K562 (cell line): ENCODE results near the gene TCOF1. TPM values are rescaled to one million over a fixed set of nuclear protein-coding genes. Genes with fewer than 3 reads are reported as not detected.

Experiments
- CBFB ChIP-seq: sonication (generic); formaldehyde crosslinking; IDR thresholded peaks from 2 replicates; pipeline ENCODE4 v1.4.0; 2020; ENCODE audit warnings: mild to moderate bottlenecking, missing genetic modification reagents
- CREB3L1 ChIP-seq: fragments of 450-650 bp; IDR thresholded peaks from 2 replicates; pipeline ENCODE4 v1.6.1; 2014; ENCODE audit warnings: low read depth, mild to moderate bottlenecking, moderate library complexity, borderline replicate concordance
- GABPA ChIP-seq: fragments of 200-800 bp; sonication (Bioruptor generic); conservative IDR thresholded peaks from 2 replicates; pipeline ENCODE4 v1.6.1; 2016; ENCODE audit warnings: low read depth, missing genetic modification characterization, missing compliant biosample characterization
- LEF1 ChIP-seq: fragments of 450-650 bp; IDR thresholded peaks from 2 replicates; pipeline ENCODE4 v1.6.1; 2016; ENCODE audit warnings: mild to moderate bottlenecking
- NFRKB ChIP-seq: fragments of 450-650 bp; IDR thresholded peaks from 2 replicates; pipeline ENCODE4 v1.6.1; 2016; ENCODE audit warnings: low read depth
- SRSF3 ChIP-seq: fragments of 200-400 bp; formaldehyde crosslinking; IDR thresholded peaks from 2 replicates; pipeline ENCODE4 v1.6.1; 2016; ENCODE audit warnings: mild to moderate bottlenecking, low read length, moderate library complexity; ENCODE audit not compliant: insufficient read depth
- THAP12 ChIP-seq: fragments of 250-450 bp; sonication (Bioruptor Pico); IDR thresholded peaks from 2 replicates; pipeline ENCODE4 v1.9.0; 2021; ENCODE audit warnings: mild to moderate bottlenecking, inconsistent platforms
- U2AF1 ChIP-seq: fragments of 200-400 bp; formaldehyde crosslinking; optimal IDR thresholded peaks from 2 replicates; pipeline ENCODE3; 2017; ENCODE audit warnings: mild to moderate bottlenecking, low read depth, low read length, moderate library complexity
- ZBTB11 ChIP-seq, 3 experiments: fragments of 200-800 bp in 1 of 3; fragments of 250-450 bp in 1 of 3; fragments of 450-650 bp in 1 of 3; sonication (Bioruptor Pico) in 1 of 3; sonication (Bioruptor generic) in 1 of 3; formaldehyde crosslinking in 1 of 3; IDR thresholded peaks; 2 replicates each; pipeline versions ENCODE4 v1.6.1 to v1.8.0; 2016 to 2022; ENCODE audit warnings: mild to moderate bottlenecking in 2 of 3, missing genetic modification characterization in 2 of 3, missing compliant biosample characterization in 1 of 3, moderate library complexity in 1 of 3
- ZNF12 ChIP-seq: sonication (generic); formaldehyde crosslinking; IDR thresholded peaks from 2 replicates; pipeline ENCODE4 v1.4.0; 2020; ENCODE audit warnings: mild to moderate bottlenecking, missing genetic modification reagents
- polyA plus RNA-seq, 8 experiments: library from polyadenylated mRNA; depleted of rRNA in 4 of 8; stranded (reverse) in 5 of 8; unstranded in 3 of 8; fragments of >200 nt; fragmentation: Nextera tagmentation in 2 of 8; fragmentation: Illumina TruSeq in 1 of 8; extraction: Ambion mirVana in 2 of 8; extraction: Trizol in 1 of 8; gene quantifications; 2 replicates each; pipeline versions ENCODE4 v1.2.1 to v1.2.3, GENCODE V29; 2011 to 2014; ENCODE audit warnings: inconsistent platforms in 1 of 8, missing spikeins in 1 of 8
- total RNA-seq, 7 experiments: library from RNA; depleted of rRNA in 6 of 7; stranded (reverse); fragments of >200 nt in 6 of 7; fragmentation: Illumina TruSeq in 2 of 7; extraction: Trizol in 2 of 7; gene quantifications; 2 replicates each; pipeline versions ENCODE4 v1.2.1 to v1.2.3, GENCODE V29; 2011 to 2021; ENCODE audit warnings: low replicate concordance in 1 of 7

The TCOF1 gene
- total and polyA plus RNA-seq, 9 of the 15 experiments (the other 6 are each of a cell fraction or from before 2014, with no cell fraction given), result 9.8 to 134 (median 61.7) TPM

- TF ChIP-seq CREB3L1, result peak; percentile 57; the same call in 1 of the 2 replicates
- 0 out of 2 replicates have a peak, but pooled peaks have one; percentile 50 for TF ChIP-seq SRSF3
- TF ChIP-seq THAP12 (CRISPR knock-in tag), result no peak; the same call in 1 of the 2 replicates
- TF ChIP-seq ZNF12 (CRISPR knock-in tag), result 0 out of 2 replicates have a peak, but pooled peaks have one; percentile 12
- no peak for TF ChIP-seq CBFB (CRISPR knock-in tag)
- peak in 1 of 3 experiments; percentile 91; a peak in 2 of 6 replicates for TF ChIP-seq ZBTB11 (CRISPR knock-in tag; IDR thresholded peaks at IDR 0.05)
- no peak for TF ChIP-seq LEF1
- peak; percentile 96 for TF ChIP-seq GABPA (tag)
- TF ChIP-seq NFRKB, result no peak; the same call in 1 of the 2 replicates
- TF ChIP-seq U2AF1, result peak; percentile 87
These were observed at the start of gene TCOF1 (continued) for GRCh38 chr5:150357326-150358260.
